Measurements from ENCODE around the gene SH3D21. TPM values are rescaled to one million over a fixed set of nuclear protein-coding genes. Genes with fewer than 3 reads are reported as not detected.

Gene SH3D21
- 10 to 100 TPM; 12.3 to 18.0 (median 14.2) TPM for total RNA-seq
- long read RNA-seq, donor 1, partial matches to known transcripts = 0 of 5 reads
- long read RNA-seq, donor 1, other reads (novel, unspliced or antisense) = 3 of 5 reads
- long read RNA-seq, donor 2, partial matches to known transcripts = 0 of 2 reads
- long read RNA-seq, donor 2, other reads (novel, unspliced or antisense) = 1 of 2 reads

DNA sequence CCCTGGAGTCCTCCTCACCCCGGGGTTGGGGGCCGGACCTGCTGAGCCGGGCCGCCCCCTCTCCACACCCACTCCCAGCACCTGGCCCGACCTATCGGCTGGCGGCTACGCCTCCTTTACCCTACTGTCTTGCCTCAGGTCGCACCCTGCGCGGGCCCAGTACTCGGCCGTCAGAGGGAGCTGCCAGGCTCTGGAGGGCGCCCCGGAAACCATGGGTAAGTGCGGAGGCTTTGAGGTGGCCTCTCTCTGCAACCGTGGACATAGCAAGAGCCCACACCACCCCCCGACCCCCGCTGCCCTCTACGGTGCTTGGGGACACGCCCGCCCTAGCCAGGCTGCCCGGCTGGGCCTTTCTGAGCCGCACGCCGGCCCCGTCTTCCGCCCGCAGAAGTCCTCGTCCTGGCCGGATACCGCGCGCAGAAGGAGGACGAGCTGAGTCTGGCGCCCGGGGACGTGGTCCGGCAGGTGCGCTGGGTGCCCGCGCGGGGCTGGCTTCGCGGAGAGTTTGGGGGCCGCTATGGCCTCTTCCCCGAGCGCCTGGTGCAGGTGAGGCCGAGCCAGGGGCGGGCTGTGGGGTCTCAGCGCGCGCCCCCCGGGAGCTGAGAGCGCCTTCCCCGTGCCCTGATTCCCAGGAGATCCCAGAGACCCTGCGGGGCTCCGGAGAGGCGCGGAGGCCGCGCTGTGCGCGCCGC lies at the start of gene SH3D21:
Gene SH3D21, plus strand, starts transcription at position 159 of the 692 bp plus-strand sequence. Its CDS starts 53 bp downstream, at position 212.
- peaks cover 8% of the 10 kb centered on the region for H3K36me3 ChIP-seq (ENCODE audit: low read depth)
- intact Hi-C loops (cut with DNase I, micrococcal nuclease) = no loop called here
- TF ChIP-seq, protein P1, sequence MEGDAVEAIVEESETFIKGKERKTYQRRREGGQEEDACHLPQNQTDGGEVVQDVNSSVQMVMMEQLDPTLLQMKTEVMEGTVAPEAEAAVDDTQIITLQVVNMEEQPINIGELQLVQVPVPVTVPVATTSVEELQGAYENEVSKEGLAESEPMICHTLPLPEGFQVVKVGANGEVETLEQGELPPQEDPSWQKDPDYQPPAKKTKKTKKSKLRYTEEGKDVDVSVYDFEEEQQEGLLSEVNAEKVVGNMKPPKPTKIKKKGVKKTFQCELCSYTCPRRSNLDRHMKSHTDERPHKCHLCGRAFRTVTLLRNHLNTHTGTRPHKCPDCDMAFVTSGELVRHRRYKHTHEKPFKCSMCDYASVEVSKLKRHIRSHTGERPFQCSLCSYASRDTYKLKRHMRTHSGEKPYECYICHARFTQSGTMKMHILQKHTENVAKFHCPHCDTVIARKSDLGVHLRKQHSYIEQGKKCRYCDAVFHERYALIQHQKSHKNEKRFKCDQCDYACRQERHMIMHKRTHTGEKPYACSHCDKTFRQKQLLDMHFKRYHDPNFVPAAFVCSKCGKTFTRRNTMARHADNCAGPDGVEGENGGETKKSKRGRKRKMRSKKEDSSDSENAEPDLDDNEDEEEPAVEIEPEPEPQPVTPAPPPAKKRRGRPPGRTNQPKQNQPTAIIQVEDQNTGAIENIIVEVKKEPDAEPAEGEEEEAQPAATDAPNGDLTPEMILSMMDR (IDR thresholded peaks at IDR 0.05) = no peak
- peak within 1 kb of the TSS; percentile 54 for H3K4me3 ChIP-seq
- ATAC-seq = peak; percentile 85
- H3K4me1 ChIP-seq (ENCODE audit: low read depth) = peaks cover 11% of the 10 kb centered on the region
- no peaks in the 10 kb centered on the region for H3K9me3 ChIP-seq
- DNase-seq = peak; percentile 81 to 88 (median 87)

DNA sequence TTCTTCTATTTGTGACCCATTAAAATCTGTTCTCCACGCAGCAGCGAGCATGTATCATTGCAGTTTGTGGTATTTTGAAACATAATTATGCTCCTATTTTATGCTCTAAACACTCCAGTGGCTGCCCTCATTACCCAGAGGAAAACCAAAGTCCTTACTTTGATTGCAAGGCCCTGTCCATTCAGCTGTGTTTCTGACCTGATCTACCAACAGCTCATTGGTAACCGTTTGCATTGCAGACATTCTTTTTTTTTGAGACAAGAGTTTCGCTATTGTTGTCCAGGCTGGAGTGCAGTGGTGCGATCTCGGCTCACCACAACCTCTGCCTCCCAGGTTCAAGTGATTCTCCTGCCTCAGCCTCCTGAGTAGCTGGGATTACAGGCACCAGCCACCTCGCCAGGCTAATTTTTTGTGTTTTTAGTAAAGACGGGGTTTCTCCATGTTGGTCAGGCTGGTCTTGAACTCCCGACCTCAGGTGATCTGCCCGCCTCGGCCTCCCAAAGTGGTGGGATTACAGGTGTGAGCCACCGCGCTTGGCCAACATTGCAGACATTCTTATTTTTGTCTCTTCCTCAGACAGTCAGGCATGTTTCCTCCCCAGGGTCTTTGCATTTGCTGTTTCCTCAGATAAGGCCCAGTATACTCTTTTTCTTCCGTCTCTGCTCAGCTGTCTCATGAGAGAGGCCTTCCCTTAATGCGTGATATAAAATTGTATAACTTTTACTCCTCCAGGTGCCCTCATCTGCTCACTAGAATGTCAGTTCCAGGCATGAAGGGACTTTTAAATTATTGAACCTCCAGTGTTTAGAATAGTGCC lies 49.4 kb upstream of the SH3D21 start:
- H3K36me3 ChIP-seq (ENCODE audit: low read depth) = peaks cover 3% of the 10 kb centered on the region
- intact Hi-C loops (cut with DNase I, micrococcal nuclease) = no loop called here
- no peaks in the 10 kb centered on the region for H3K9me3 ChIP-seq
- TF ChIP-seq, protein P1 (IDR thresholded peaks at IDR 0.05) = no peak
- peaks cover 23% of the 10 kb centered on the region for H3K4me1 ChIP-seq (ENCODE audit: low read depth)
- no peak overlapping the region for H3K4me3 ChIP-seq
- DNase-seq = no peak
- no peak for ATAC-seq

DNA sequence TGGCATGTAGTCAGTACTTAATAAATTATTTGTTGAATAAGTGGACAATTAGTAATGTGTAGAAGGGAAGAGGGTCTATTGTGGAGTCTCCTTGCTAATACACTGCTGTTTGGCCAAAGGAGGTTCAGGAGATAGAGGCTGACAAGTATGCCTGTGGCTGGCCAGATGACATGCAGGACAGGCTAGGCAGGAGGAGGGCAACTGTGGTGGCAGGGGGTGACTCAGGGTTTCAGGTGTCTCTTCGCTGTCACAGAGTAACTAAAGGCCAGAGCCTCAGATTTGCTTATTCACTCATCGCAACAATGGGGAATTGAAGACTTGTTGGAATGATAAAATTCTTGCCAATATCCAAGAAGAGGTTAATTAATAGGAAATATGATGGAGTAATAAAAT lies 48.8 kb upstream of the SH3D21 start:
- intact Hi-C loops (cut with DNase I, micrococcal nuclease) = no loop called here
- ATAC-seq = peak; percentile 29
- H3K4me3 ChIP-seq = no peak overlapping the region
- H3K4me1 ChIP-seq (ENCODE audit: low read depth) = peaks cover 23% of the 10 kb centered on the region
- peaks cover 3% of the 10 kb centered on the region for H3K36me3 ChIP-seq (ENCODE audit: low read depth)
- no peak for DNase-seq
- no peaks in the 10 kb centered on the region for H3K9me3 ChIP-seq
- TF ChIP-seq, protein P1 (IDR thresholded peaks at IDR 0.05) = no peak

DNA sequence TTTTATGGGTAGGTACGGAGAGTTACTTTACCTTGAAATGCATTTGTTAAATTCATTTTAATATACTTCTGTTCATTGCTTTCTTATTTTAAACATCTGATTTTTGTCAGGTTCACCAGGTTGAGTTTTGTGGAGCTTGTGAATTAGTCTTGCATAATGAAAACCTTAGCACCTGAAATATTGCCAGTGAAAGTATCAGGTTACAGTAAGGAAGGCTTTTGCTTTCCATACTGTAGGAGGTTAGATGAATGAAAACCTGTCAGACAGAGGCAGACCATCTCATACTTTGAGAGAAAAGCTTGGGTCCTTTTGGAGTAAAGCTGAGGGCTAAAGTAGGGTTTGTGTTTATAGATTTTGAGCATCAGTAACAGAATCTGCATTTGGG lies 47.2 kb upstream of the SH3D21 start:
- no peak for DNase-seq

DNA sequence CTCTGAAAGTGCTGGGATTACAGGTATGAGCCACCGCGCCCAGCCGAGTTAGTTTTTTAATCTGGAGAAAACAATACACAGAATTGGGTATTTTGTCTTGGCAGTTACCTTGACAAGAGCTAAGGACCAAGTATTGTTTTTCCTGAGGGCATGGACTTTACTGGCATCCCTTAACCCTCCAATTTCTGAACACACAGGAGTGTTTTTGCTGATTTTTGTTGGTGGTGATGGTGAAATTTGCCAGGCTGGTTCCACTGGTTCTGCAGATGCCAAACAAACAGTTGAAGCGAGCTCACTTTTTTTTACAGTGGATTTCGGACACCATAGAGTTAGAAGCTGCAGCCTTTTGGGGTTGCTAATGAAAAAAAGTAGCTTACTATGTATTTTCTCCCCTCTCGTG lies 37.2 kb upstream of the SH3D21 start:
- Histone ChIP-seq H3K36me3 (ENCODE audit: low read depth) (no peaks in the 10 kb centered on the region), H3K9me3 (no peaks in the 10 kb centered on the region), H3K4me1 (ENCODE audit: low read depth) (peaks cover 12% of the 10 kb centered on the region), H3K4me3 (no peak overlapping the region)
- TF ChIP-seq, protein P1 (IDR thresholded peaks at IDR 0.05) = no peak
- ATAC-seq = peak; percentile 38
- no peak for DNase-seq
- intact Hi-C loops (cut with DNase I, micrococcal nuclease) = no loop called here

More for the DNA sequence above, 47.2 kb upstream of the SH3D21 start:
- peaks cover 3% of the 10 kb centered on the region for H3K36me3 ChIP-seq (ENCODE audit: low read depth)
- ATAC-seq = no peak
- TF ChIP-seq, protein P1 (IDR thresholded peaks at IDR 0.05) = no peak
- H3K4me3 ChIP-seq = no peak overlapping the region
- H3K9me3 ChIP-seq = no peaks in the 10 kb centered on the region
- intact Hi-C loops (cut with DNase I, micrococcal nuclease) = no loop called here
- peaks cover 24% of the 10 kb centered on the region for H3K4me1 ChIP-seq (ENCODE audit: low read depth)
